Smooth muscle cell (in vitro differentiated cells): ENCODE data around the gene MEGF6. TPM values are rescaled to one million over a fixed set of nuclear protein-coding genes. Genes with fewer than 3 reads are reported as not detected.

Experiments used
- DNase-seq: peaks from one replicate; lab custom pipeline; 2025; ENCODE audit not compliant: unreplicated experiment; lab: John Stamatoyannopoulos, UW
- H2AFZ ChIP-seq: fragments of 200-600 bp; sonication (generic); 2 replicates; pipeline ENCODE4 v1.6.0; 2016; ENCODE audit warnings: antibody characterized with exemption, low read depth, mild to moderate bottlenecking
- H3F3A ChIP-seq: fragments of 200-600 bp; sonication (generic); 2 replicates; pipeline ENCODE4 v1.6.0; 2017; ENCODE audit warnings: antibody characterized with exemption, low read depth
- H3K27ac ChIP-seq: fragments of 200-600 bp; sonication (generic); 2 replicates; pipeline ENCODE4 v1.5.1; 2016; ENCODE audit warnings: low read depth, mild to moderate bottlenecking
- H3K27me3 ChIP-seq: fragments of 200-600 bp; sonication (generic); 2 replicates; pipeline ENCODE4 v1.6.1; 2016; ENCODE audit warnings: low read depth, mild to moderate bottlenecking
- H3K36me3 ChIP-seq: fragments of 200-600 bp; sonication (generic); 2 replicates; pipeline ENCODE4 v1.5.1; 2016; ENCODE audit warnings: low read depth
- H3K4me1 ChIP-seq: fragments of 200-600 bp; sonication (generic); 2 replicates; pipeline ENCODE4 v1.5.1; 2016; ENCODE audit warnings: low read depth
- H3K4me2 ChIP-seq: fragments of 200-600 bp; sonication (generic); 2 replicates; pipeline ENCODE4 v1.6.0; 2016; ENCODE audit warnings: mild to moderate bottlenecking
- H3K4me3 ChIP-seq: fragments of 200-600 bp; sonication (generic); 2 replicates; pipeline ENCODE4 v1.5.1; 2016; ENCODE audit warnings: mild to moderate bottlenecking
- H3K79me2 ChIP-seq: fragments of 200-600 bp; sonication (generic); 2 replicates; pipeline ENCODE4 v1.6.0; 2016; ENCODE audit warnings: low read depth, mild to moderate bottlenecking
- H3K9ac ChIP-seq: fragments of 200-600 bp; sonication (generic); 2 replicates; pipeline ENCODE4 v1.6.0; 2016; ENCODE audit warnings: low read depth
- H3K9me3 ChIP-seq: fragments of 200-600 bp; sonication (generic); replicated peaks from 2 replicates; pipeline ENCODE4 v1.5.1; 2016; ENCODE audit warnings: low read depth
- H4K20me1 ChIP-seq: fragments of 200-600 bp; sonication (generic); 2 replicates; pipeline ENCODE4 v1.6.0; 2016; ENCODE audit warnings: low read depth
- WGBS: methylation state at CpG from one replicate; pipeline ENCODE4 v1.1.7; 2016; ENCODE audit warnings: low lambda C conversion rate; 5-methylcytosine and 5-hydroxymethylcytosine counted together
- polyA plus RNA-seq: library from polyadenylated mRNA; unstranded; fragments of >200 nt; fragmentation: Nextera tagmentation; extraction: Ambion mirVana; gene quantifications from 2 replicates; pipeline ENCODE4 v1.2.1, GENCODE V29; 2016
- total RNA-seq: library from RNA; depleted of rRNA; stranded (reverse); fragments of >200 nt; gene quantifications from 2 replicates; pipeline ENCODE4 v1.2.3, GENCODE V29; 2014
- TF ChIP-seq, protein P1 (sequence below): fragments of 200-600 bp; sonication (generic); IDR thresholded peaks from 2 replicates; pipeline ENCODE4 v1.5.1; 2017; ENCODE audit warnings: borderline replicate concordance, mild to moderate bottlenecking, antibody characterized with exemption; ENCODE audit not compliant: insufficient read depth, poor library complexity, severe bottlenecking

Gene MEGF6
- total and polyA plus RNA-seq, 2 experiments from 2014 or later: 6.5 to 12.8 TPM

DNA sequence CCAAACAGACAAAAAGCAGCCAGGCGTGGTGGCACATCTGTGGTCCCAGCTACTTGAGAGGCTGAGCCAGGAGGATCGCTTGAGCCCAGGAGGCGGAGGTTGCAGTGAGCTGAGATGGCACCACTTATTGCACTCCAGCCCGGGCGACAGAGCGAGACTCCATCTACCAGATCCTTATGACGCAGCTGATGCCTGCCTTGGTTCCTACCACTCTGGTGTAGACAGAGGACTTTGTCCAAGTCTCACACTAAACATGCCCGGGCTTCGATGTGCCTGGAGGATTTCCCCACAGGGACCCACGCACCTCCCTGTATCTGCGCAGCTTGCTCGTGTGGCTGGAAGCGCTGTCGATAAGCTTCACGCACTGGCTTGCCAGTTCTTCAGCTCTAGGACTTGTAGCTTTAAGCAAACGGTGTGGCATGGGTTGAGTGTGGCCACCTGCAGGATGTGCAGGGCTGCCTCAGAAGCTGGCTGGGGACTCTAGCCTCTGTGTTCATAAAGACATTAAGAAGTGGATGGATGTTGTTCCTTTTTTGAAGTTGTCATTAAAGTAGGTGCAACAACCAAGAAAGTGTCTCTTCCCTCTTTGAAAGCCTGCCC, 18.4 kb upstream of the MEGF6 start:
- H3K27ac ChIP-seq: no peak overlapping the region
- no peak overlapping the region for H3K4me3 ChIP-seq
- no peak overlapping the region for H3K4me2 ChIP-seq
- TF ChIP-seq, protein P1, sequence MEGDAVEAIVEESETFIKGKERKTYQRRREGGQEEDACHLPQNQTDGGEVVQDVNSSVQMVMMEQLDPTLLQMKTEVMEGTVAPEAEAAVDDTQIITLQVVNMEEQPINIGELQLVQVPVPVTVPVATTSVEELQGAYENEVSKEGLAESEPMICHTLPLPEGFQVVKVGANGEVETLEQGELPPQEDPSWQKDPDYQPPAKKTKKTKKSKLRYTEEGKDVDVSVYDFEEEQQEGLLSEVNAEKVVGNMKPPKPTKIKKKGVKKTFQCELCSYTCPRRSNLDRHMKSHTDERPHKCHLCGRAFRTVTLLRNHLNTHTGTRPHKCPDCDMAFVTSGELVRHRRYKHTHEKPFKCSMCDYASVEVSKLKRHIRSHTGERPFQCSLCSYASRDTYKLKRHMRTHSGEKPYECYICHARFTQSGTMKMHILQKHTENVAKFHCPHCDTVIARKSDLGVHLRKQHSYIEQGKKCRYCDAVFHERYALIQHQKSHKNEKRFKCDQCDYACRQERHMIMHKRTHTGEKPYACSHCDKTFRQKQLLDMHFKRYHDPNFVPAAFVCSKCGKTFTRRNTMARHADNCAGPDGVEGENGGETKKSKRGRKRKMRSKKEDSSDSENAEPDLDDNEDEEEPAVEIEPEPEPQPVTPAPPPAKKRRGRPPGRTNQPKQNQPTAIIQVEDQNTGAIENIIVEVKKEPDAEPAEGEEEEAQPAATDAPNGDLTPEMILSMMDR: no peak
- H3F3A ChIP-seq: no peaks in the 10 kb centered on the region
- no peak overlapping the region for H3K9ac ChIP-seq
- no peaks in the 10 kb centered on the region for H3K36me3 ChIP-seq
- H3K79me2 ChIP-seq: no peaks in the 10 kb centered on the region
- H3K9me3 ChIP-seq: no peaks in the 10 kb centered on the region
- DNase-seq: no peak
- no peaks in the 10 kb centered on the region for H4K20me1 ChIP-seq
- WGBS: 98% methylated on average over 16 of the region's 16 CpGs
- no peak overlapping the region for H2AFZ ChIP-seq
- no peaks in the 10 kb centered on the region for H3K4me1 ChIP-seq
- H3K27me3 ChIP-seq: no peaks in the 10 kb centered on the region

DNA sequence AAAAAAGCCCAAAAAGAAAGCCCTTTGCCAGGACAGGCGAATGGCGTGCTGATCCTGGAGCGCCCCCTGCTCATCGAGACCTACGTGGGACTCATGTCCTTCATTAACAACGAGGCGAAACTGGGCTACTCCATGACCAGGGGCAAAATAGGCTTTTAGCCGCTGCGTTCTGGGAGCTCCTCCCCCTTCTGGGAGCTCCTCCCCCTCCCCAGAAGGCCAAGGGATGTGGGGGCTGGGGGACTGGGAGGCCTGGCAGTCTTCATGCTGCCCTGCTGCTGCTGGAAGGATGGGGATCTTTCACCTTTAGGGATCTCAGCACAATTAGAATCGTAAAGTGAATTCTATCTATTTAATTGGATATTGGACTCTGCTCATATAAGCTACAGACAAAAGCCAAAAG, 17.1 kb upstream of the MEGF6 start:
- no peak for DNase-seq
- Histone ChIP-seq H3K4me1 (peaks cover 5% of the 10 kb centered on the region), H3K9ac (no peak overlapping the region), H3K4me3 (no peak overlapping the region), H4K20me1 (no peaks in the 10 kb centered on the region), H2AFZ (no peak overlapping the region), H3K9me3 (no peaks in the 10 kb centered on the region), H3K27me3 (no peaks in the 10 kb centered on the region), H3K79me2 (no peaks in the 10 kb centered on the region), H3K36me3 (no peaks in the 10 kb centered on the region), H3K27ac (no peak overlapping the region), H3F3A (no peaks in the 10 kb centered on the region), H3K4me2 (no peak overlapping the region)
- 76% methylated on average over 10 of the region's 10 CpGs for WGBS
- TF ChIP-seq, protein P1: no peak

DNA sequence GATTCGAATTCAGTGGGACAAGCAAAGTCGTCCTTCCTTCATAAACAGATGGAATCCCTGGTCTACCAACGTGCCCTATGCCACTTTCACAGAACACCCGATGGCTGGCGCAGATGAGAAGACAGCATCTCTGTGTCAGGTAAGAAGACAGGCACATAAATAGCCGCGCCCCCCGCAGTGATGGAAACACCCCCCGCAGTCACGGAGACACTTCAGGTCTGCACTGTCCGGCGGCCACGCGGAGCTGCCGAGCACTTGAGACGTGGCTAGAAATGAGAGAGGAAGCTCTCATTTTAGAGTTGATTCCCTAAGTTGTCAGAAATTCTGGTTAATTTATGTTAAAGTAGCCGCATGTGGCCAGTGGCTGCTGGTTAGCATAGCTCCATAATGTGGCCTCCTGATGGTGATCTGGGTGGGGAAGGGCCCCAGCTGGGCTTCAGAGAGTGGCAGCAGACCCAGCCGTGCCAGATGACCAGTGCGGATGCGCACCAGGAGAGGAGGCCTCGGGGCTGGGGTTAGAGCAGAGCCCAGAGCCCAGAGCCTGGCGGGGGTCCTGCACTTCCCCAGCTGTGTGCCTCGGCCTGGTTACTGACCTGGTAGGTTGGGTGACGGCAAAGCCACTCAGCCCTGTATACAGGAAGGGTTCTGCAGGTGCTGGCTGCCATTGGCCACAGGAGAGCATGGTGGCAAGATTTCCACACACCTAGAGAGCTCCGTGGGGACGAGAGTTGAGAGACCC, 16.4 kb upstream of the MEGF6 start:
- WGBS: 96% methylated on average over 26 of the region's 26 CpGs
- H3K27ac ChIP-seq: no peak overlapping the region

More for the DNA sequence above, 16.4 kb upstream of the MEGF6 start:
- Histone ChIP-seq H3K4me3 (no peak overlapping the region), H3K79me2 (no peaks in the 10 kb centered on the region), H3K9ac (no peak overlapping the region), H3K9me3 (no peaks in the 10 kb centered on the region), H3F3A (no peaks in the 10 kb centered on the region), H3K4me2 (no peak overlapping the region), H3K36me3 (no peaks in the 10 kb centered on the region), H4K20me1 (no peaks in the 10 kb centered on the region), H2AFZ (no peak overlapping the region), H3K27me3 (no peaks in the 10 kb centered on the region), H3K4me1 (peaks cover 7% of the 10 kb centered on the region)
- TF ChIP-seq, protein P1: no peak
- no peak for DNase-seq
